GM18861 (cell line): Measurements from ENCODE around the gene CT45A5.
"Not testable (repeated sequence)": the region's sequence is repeated elsewhere in the genome, so short reads cannot be mapped to it uniquely, and the experiment has no call there.

Experiments used
- ATAC-seq: cut with Tn5 transposase; IDR thresholded peaks from one replicate; pipeline ENCODE4 v1.9.1; 2021; ENCODE audit not compliant: unreplicated experiment

Gene CT45A5

GRCh38 chrX:135785403-135785802 is at the start of gene CT45A5:
Gene CT45A5, minus strand, starts transcription at chrX:135785503. Its CDS starts 3,774 bp downstream, at chrX:135781729.
- not testable (repeated sequence) for ATAC-seq

GRCh38 chrX:135819912-135820311 is 34.6 kb upstream of the CT45A5 start, which contains the start of gene CT45A2:
Gene CT45A2, minus strand, starts transcription at chrX:135820012. Its CDS starts 3,747 bp downstream, at chrX:135816265.
- not testable (repeated sequence) for ATAC-seq

GRCh38 chrX:135802687-135803086 is 17.4 kb upstream of the CT45A5 start, which contains the start of gene CT45A6:
Gene CT45A6, minus strand, starts transcription at chrX:135802787. Its CDS starts 3,794 bp downstream, at chrX:135798993.
- ATAC-seq: not testable (repeated sequence)

GRCh38 chrX:135768091-135768490 is 17.2 kb downstream of the CT45A5 start, which contains the start of gene CT45A3:
Gene CT45A3, minus strand, starts transcription at chrX:135768191. Its CDS starts 3,747 bp downstream, at chrX:135764444.
- not testable (repeated sequence) for ATAC-seq

- ATAC-seq: not testable (repeated sequence)
Observed at GRCh38 chrX:135744739-135745138, 40.6 kb downstream of the CT45A5 start.

GRCh38 chrX:135741192-135741715 is 44.0 kb downstream of the CT45A5 start:
- no peak for ATAC-seq

GRCh38 chrX:135740681-135741149 is 44.6 kb downstream of the CT45A5 start:
- peak; percentile 63 for ATAC-seq

GRCh38 chrX:135737366-135738071 is 47.8 kb downstream of the CT45A5 start:
- ATAC-seq: no peak

GRCh38 chrX:135734666-135735065 is 50.6 kb downstream of the CT45A5 start:
- not testable (repeated sequence) for ATAC-seq
